Dedifferentiated amniotic fluid mesenchymal stem cell (primary cell): ENCODE results near the gene PDIA5.

Source experiments
- DNase-seq: peaks from one replicate; pipeline ENCODE4 v3.0.0-alpha.2; 2016; ENCODE audit errors: extremely low spot score

The PDIA5 gene

GRCh38 chr3:123042413-123042812 lies 24.4 kb upstream of the PDIA5 start:
- DNase-seq = no peak

- no peak for DNase-seq
Observed at GRCh38 chr3:123044981-123045763, 21.7 kb upstream of the PDIA5 start.

DNA sequence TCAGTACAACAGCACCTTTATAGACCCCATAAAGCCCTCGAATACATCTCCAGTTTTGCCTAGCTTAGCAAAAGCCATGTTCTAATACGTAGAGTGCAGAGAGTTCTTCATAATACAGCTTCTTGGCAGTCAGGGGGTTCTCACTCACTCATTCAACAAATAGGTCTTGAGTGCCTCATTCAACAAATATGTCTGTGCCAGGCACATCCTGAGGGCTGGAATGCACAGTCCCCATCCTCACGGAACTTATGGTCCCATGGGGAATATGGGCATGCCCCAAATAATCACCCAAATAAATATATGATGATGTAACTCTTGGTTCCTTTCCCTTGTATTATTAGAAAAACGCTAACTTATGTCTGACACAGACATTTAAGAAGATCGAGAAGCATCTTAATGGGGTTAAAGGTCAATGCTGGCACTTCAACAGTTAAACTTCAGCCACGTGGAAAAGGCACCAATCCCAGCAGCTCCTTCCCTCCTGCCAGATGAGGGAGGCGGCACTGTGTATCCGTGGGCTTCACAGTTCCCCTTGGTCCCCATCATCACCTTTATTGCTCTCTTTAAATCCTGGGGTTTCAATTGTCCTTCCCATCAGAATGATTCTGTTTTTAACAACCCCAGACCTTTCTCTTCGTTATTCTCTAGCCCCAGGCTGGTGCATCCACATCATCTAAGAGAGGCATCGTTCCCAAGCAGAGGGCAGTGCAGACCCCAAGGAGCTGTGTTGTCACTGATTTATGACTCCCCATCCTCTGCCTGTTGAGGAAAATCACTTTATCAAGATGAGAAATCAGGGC lies 20.4 kb upstream of the PDIA5 start:
- no peak for DNase-seq

DNA sequence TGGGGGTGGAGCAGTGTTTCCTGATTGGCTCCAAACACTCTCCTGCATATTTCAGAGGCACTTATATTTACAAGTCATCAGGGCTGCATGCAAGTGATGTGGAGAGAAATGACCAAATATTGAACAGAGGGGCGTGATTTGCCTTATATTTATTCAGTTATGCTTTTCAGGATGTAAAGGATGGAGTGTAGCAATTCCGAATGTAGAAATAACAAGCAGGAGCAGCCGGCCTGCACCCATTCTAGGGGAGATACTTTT lies 19.8 kb upstream of the PDIA5 start:
- DNase-seq = no peak

DNA sequence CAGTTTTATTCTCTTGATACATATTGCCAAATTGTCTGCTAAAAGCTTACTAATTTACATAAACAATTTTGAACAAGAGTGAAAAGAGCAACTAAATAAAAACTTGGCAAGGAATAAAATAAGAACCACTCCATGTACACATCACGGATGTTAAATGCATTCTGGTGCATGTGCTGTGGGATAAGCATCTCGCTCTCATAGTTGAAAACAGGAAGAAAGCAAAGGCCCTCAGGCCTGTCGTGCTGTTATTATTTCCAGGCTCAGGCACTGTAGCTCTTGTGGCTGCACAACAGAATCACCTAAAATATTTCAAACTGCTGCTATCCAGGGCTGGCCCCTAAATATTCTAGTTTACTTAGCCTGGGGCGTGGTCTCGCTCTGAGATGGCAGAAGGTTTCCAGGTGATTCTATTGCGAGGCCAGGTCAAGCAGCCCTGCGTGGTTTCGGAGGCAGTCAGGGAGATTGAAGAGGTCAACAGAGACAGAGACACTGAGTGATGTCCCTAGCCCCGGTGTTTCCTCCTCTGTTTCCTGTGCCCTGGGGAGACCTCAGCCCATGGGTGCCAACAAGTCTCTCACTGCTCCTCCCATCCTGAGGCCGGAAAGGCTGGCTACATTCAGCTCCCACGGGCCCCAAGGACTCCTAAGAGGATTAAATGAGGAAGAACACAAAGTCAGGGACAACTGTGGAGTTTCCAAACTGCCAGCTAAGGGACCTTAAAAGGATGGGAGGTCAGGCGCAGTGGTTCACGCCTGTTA lies 18.2 kb upstream of the PDIA5 start:
- no peak for DNase-seq

DNA sequence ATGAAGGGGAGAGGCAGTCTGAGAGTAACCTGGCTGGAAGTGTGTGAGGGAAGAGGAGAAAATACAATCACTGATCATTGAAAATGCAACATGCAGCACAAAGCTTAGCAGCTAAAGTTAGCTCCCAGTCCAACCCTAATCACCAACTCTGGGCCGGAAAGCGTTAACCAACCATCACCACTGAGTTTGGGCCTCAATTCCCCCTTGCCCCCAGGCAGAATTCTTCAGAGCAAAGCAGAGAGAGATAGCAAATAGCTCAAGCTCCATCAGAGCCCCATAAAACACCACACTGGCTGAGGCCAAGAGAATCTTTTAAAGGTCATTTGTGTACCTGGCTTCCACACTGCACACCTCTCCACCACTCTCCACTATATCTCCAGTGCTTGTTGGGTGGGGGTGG lies 16.2 kb upstream of the PDIA5 start:
- DNase-seq = no peak

- no peak for DNase-seq
Observed at GRCh38 chr3:123053107-123053506, 13.7 kb upstream of the PDIA5 start.

- DNase-seq = peak; percentile 74
Observed at GRCh38 chr3:123054109-123054778, 12.6 kb upstream of the PDIA5 start.

- DNase-seq = no peak
Observed at GRCh38 chr3:123054931-123055330, 11.9 kb upstream of the PDIA5 start.

- DNase-seq = no peak
Observed at GRCh38 chr3:123055352-123055751, 11.5 kb upstream of the PDIA5 start.

- DNase-seq = no peak
Observed at GRCh38 chr3:123058505-123058904, 8.3 kb upstream of the PDIA5 start.

DNA sequence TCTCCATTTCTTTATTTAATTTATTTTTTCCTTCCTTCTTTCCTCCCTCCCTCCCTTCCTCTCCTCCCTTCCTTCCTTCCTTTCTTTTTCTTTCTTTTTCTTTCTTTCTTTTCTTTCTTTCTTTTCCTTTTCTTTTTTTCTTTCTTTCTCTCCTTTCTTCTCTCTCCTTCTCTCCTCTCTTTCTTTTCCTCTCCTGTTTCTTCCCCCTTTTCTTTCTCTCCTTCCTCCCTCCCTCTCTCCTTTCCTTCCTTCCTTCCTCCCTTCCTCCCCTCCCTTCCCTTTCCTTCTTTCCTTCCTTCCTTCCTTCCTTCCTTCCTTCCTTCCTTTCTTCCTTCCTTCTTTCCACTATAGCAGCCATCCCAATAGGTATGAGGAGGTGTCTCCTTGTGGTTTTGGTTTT lies 6.8 kb upstream of the PDIA5 start:
- DNase-seq = no peak

GRCh38 chr3:123061856-123062255 lies 5.0 kb upstream of the PDIA5 start:
- DNase-seq = no peak

DNA sequence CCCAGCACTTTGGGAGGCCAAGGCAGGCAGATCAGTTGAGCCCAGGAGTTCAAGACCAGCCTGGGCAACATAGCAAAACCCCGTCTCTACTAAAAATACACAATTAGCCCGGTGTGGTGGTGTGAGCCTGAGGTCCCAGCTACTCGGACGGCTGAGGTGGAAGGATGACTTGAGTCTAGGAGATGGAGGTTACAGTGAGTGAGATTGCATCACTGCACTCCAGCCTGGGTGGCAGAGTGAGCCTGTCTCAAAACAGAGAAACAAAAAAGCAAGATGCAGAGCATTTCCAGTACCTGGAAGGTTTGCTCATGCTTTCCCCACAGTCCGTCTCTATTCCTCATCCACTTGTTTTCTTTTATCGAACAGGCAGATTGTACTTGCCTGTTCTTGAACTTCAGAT lies 3.8 kb upstream of the PDIA5 start:
- DNase-seq = no peak

DNA sequence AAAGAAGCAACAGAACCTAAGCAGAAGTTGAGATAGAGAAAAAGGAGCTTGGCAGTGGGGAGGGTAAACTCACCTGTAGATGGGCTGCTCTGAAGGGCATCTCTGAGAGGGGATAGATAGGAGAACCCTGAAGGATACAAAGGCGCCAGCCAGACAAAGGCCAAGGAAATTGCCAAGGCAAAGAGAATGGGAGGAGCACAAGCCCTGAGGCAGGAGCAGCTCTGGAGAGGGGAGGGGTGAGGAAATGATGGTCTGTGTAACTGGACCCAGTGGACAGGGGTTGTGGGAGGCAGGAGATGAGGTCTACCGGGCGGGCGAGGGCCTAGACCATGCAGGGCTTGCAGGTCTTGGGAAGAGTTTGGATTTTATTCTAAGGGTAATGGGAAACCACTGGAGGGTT lies 2.3 kb upstream of the PDIA5 start:
- DNase-seq = no peak

DNA sequence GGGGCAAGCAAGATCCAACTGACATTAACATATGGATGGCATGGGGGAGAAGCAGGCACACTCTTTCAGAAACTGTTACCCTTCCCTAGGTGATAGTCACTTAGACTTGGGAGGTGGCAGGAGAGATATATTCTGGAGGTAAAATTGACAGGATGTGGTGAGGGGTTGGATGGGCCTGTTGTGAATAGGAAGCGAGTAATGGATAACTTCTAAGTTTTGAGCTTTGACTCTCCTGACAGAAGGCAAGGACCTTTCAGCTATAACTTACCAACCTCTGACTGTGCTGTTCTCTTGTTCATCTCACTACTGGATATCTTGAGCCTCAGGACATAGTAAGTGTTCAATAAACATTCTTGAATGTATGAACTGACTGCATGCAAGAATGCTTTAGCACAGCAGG lies 1.9 kb upstream of the PDIA5 start:
- DNase-seq = no peak

GRCh38 chr3:123066599-123066895 lies 278 bp upstream of the PDIA5 start:
- no peak for DNase-seq

DNA sequence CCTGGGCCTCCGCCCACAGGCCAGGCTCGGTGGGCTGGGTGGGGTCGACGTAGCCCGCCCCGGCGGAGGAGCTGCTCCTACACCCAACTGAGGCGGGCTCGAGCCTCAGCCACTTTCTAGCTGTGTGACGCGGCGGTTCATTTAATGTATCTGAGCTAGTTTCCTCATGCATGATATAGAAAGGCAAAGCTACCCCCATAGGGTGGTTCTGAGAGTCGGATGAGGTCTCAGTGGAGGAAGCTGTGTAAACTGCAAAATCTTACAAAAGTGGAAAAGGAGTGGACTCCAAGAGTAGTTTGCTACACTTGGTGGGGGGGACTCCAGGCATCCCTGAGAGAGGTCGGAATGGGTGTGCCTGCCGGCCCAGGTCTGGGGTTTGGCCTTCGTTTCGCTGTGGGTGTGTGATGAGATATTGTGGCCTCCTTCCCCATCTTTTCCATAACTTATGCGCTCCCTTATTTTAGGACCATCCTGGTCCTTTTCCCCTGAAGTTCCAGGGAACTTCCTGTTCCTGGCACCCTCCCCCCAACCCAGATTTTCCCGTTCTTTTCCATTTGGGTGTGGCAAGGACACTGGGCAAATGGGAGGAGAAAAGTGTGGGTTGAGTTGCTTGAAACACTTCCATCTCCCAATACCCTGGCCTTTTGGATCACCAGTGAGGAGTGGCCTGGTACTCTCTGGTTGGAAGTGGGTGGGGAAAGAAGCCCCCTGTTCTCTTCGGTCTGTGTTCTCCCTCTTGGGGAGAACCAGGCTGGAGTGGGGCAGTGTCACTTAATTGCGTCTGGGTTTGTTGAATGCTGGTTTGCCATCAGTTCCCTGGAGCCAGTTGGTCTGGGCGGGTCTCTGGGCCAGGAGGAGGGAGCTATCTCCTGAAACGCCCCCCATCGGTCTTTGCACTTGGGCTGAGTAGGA lies 1.1 kb downstream of the PDIA5 start:
- DNase-seq = no peak

- no peak for DNase-seq
Observed at GRCh38 chr3:123068601-123069381, 2.0 kb downstream of the PDIA5 start.

- no peak for DNase-seq
Observed at GRCh38 chr3:123070510-123070909, 3.7 kb downstream of the PDIA5 start.

- no peak for DNase-seq
Observed at GRCh38 chr3:123071146-123071545, 4.3 kb downstream of the PDIA5 start.
